CD4-positive, CD25-positive, alpha-beta regulatory T cell (primary cell): ENCODE data around the gene REC114. TPM values are rescaled to one million over a fixed set of nuclear protein-coding genes. Genes with fewer than 3 reads are reported as not detected.

ENCODE experiments used
- ATAC-seq, 2 donors: fragments of 150-1000 bp; cut with Tn5 transposase; one replicate each; pipeline ENCODE4 v1.10.0; 2021; ENCODE audit warnings: low read depth in 2 of 2, moderate number of reproducible peaks in 2 of 2, moderate library complexity in 1 of 2
- DNase-seq, 3 donors: peaks; one replicate each; pipeline versions ENCODE4 v3.0.0 to v3.0.0-alpha.2; 2012 to 2022; ENCODE audit warnings: mixed read lengths in 1 of 3
- H3K27ac ChIP-seq: one replicate; pipeline ENCODE4 v1.7.0; 2013; ENCODE audit warnings: mild to moderate bottlenecking, low read length; ENCODE audit not compliant: insufficient read depth, poor library complexity, severe bottlenecking
- H3K27me3 ChIP-seq: one replicate; pipeline ENCODE4 v1.7.0; 2013; ENCODE audit warnings: low read length; ENCODE audit not compliant: control insufficient read depth, insufficient read depth
- H3K36me3 ChIP-seq: one replicate; pipeline ENCODE4 v1.7.0; 2013; ENCODE audit warnings: mild to moderate bottlenecking, low read length, moderate library complexity; ENCODE audit not compliant: control insufficient read depth, insufficient read depth
- H3K4me1 ChIP-seq: 2 replicates; pipeline ENCODE4 v1.7.0; 2013; ENCODE audit warnings: mild to moderate bottlenecking, low read length; ENCODE audit not compliant: insufficient read depth, control insufficient read depth, poor library complexity, severe bottlenecking
- H3K4me3 ChIP-seq: one replicate; pipeline ENCODE4 v1.7.0; 2013; ENCODE audit warnings: low read depth, mild to moderate bottlenecking, low read length, moderate library complexity
- H3K9me3 ChIP-seq, 2 experiments: 1 replicate in 1 of 2; 2 replicates in 1 of 2; pipeline ENCODE4 v1.7.0; 2013; ENCODE audit warnings: low read length in 2 of 2, mild to moderate bottlenecking in 1 of 2, moderate library complexity in 1 of 2; ENCODE audit not compliant: control insufficient read depth in 2 of 2
- H3K27ac Mint-ChIP-seq, 3 donors: one replicate each; pipeline ENCODE4 v1.8.0; 2020 to 2022; ENCODE audit warnings: mild to moderate bottlenecking in 3 of 3, mixed read lengths in 3 of 3, moderate library complexity in 2 of 3
- H3K27me3 Mint-ChIP-seq: one replicate; pipeline ENCODE4 v1.8.0; 2022; ENCODE audit warnings: mild to moderate bottlenecking, mixed read lengths
- H3K36me3 Mint-ChIP-seq: one replicate; pipeline ENCODE4 v1.8.0; 2020; ENCODE audit warnings: mixed read lengths
- H3K4me1 Mint-ChIP-seq, 4 donors: one replicate each; pipeline ENCODE4 v1.8.0; 2020 to 2022; ENCODE audit warnings: mixed read lengths in 4 of 4, mild to moderate bottlenecking in 1 of 4
- H3K4me3 Mint-ChIP-seq, 4 donors: one replicate each; pipeline ENCODE4 v1.8.0; 2020 to 2022; ENCODE audit warnings: mild to moderate bottlenecking in 4 of 4, mixed read lengths in 4 of 4, moderate library complexity in 3 of 4
- H3K9me3 Mint-ChIP-seq, 7 donors: one replicate each; pipeline ENCODE4 v1.8.0; 2020 to 2022; ENCODE audit warnings: mixed read lengths in 7 of 7, mild to moderate bottlenecking in 3 of 7, moderate library complexity in 2 of 7
- polyA plus RNA-seq, 4 donors: library from polyadenylated mRNA; unstranded; fragments of 300-500 nt; fragmentation: Illumina TruSeq; gene quantifications; one replicate each; pipeline ENCODE4 v1.2.3, GENCODE V29; 2021
- total RNA-seq: library from RNA; stranded (reverse); gene quantifications from one replicate; pipeline ENCODE4 v1.2.3, GENCODE V29; 2022

Gene REC114
- total and polyA plus RNA-seq, 5 donors from 2014 or later, result not detected

DNA sequence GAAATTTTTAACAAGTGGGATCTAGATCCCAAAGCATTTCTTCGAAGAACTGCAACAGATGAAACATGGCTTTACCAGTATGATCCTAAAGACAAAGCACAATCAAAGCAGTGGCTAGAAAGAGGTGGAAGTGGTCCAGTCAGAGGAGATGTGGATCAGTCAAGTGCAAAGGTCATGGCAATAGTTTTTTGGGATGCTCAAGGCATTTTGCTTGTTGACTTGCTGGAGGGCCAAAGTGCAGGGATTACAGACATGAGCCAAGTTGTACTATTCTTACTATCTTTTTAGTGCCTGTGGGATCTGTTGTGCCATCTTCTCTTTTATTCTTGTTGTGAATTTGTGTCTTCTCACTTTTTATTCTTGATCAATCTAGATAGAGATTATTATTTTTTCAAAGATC, 82.0 kb downstream of the REC114 start:
- Histone ChIP-seq H3K4me1 (peaks cover 3% of the 10 kb centered on the region), H3K9me3 (no peaks in the 10 kb centered on the region), H3K27me3 (peaks cover 4% of the 10 kb centered on the region), H3K4me3 (no peak overlapping the region), H3K36me3 (no peaks in the 10 kb centered on the region), H3K27ac (no peak overlapping the region)
- ATAC-seq (no peak), DNase-seq (no peak)
- Mint-ChIP-seq H3K27ac (no peak overlapping the region), H3K27me3 (peaks cover 16% of the 10 kb centered on the region), H3K36me3 (no peaks in the 10 kb centered on the region), H3K9me3 (peaks cover 0 to 6% (median 0%) of the 10 kb centered on the region in 7 donors), H3K4me1 (peaks cover 0 to 14% (median 9%) of the 10 kb centered on the region in 4 donors), H3K4me3 (no peak overlapping the region)

DNA sequence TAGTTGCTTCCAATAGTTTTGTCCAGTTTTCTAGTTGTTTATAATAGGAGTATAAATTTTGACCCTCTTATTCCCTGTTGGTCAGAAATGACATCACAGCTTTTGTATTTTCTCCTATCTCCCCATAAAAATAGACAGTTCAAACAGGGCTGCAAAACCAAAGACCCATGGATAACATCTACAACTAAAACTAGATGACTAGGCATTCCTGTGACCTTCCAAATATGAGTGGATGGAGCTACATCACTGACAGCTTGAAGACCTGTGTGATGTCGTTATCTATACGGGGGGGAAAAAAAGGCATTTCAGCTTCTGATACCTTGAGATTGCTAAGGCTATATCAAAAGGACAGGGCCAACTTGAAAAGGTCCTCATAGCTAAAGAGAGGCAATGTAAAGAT, 84.6 kb downstream of the REC114 start:
- no peak overlapping the region for H3K27ac ChIP-seq
- no peak overlapping the region for H3K27ac Mint-ChIP-seq
- no peak for ATAC-seq

DNA sequence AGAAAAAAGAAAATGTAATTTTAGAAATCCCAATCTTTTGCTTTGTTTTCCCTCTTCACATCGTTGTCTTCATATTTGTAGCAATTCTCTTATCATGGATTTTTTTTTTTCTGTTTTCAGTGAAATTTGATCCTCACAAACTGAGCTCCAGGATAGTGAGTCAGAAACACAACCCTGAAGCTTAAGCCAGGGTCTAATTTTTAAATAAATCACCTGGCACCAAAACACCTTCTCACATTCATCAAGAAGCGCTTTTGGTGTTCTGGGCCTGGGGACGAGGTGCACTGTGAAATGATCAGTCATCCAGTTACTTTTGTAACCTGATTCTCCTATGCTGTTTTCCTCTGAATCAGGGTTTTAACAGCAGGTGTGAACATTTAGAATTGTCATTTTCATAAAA, 87.7 kb downstream of the REC114 start:
- no peak for ATAC-seq
- H3K36me3 Mint-ChIP-seq, result no peaks in the 10 kb centered on the region
- H3K4me1 Mint-ChIP-seq, result no peaks in the 10 kb centered on the region
- Histone ChIP-seq H3K4me3 (no peak overlapping the region), H3K27me3 (peaks cover 7% of the 10 kb centered on the region), H3K27ac (no peak overlapping the region), H3K9me3 (no peaks in the 10 kb centered on the region), H3K4me1 (no peaks in the 10 kb centered on the region), H3K36me3 (no peaks in the 10 kb centered on the region)
- H3K4me3 Mint-ChIP-seq, result no peak overlapping the region
- H3K27ac Mint-ChIP-seq, result no peak overlapping the region
- no peak for DNase-seq
- H3K9me3 Mint-ChIP-seq, result peaks cover 0 to 6% (median 0%) of the 10 kb centered on the region in 7 donors
- H3K27me3 Mint-ChIP-seq, result peaks cover 20% of the 10 kb centered on the region

More for the DNA sequence above, 84.6 kb downstream of the REC114 start:
- H3K36me3 ChIP-seq, result no peaks in the 10 kb centered on the region
- H3K9me3 ChIP-seq, result no peaks in the 10 kb centered on the region
- Mint-ChIP-seq H3K27me3 (peaks cover 20% of the 10 kb centered on the region), H3K4me1 (no peaks in the 10 kb centered on the region), H3K9me3 (peaks cover 0 to 6% (median 0%) of the 10 kb centered on the region in 7 donors), H3K36me3 (no peaks in the 10 kb centered on the region), H3K4me3 (no peak overlapping the region)
- H3K4me1 ChIP-seq, result no peaks in the 10 kb centered on the region
- no peak overlapping the region for H3K4me3 ChIP-seq
- no peak for DNase-seq
- peaks cover 7% of the 10 kb centered on the region for H3K27me3 ChIP-seq

DNA sequence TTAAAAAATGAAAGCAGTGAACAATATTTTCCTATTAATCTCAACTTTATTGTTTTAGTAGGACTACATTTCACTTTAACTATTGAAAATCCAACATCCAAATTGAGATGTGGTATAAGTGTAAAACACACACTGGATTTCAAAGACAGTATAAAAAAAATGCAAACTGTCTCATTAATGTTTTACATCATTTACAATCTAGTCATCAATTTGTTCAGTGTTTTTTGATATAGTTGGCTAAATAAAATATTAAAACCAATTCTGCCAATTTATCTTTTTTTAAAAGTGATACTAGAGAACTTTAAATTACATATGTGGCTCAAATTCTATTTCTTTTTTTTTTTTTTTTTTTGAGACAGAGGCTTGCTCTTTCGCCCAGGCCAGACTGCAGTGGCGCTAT, 95.2 kb downstream of the REC114 start:
- Mint-ChIP-seq H3K27ac (no peak overlapping the region), H3K36me3 (no peaks in the 10 kb centered on the region), H3K4me1 (no peaks in the 10 kb centered on the region), H3K9me3 (no peaks in the 10 kb centered on the region), H3K27me3 (no peaks in the 10 kb centered on the region), H3K4me3 (no peak overlapping the region)
- Histone ChIP-seq H3K27ac (no peak overlapping the region), H3K9me3 (no peaks in the 10 kb centered on the region), H3K4me3 (no peak overlapping the region), H3K27me3 (no peaks in the 10 kb centered on the region), H3K4me1 (no peaks in the 10 kb centered on the region), H3K36me3 (no peaks in the 10 kb centered on the region)
- DNase-seq, result no peak
- ATAC-seq, result no peak

DNA sequence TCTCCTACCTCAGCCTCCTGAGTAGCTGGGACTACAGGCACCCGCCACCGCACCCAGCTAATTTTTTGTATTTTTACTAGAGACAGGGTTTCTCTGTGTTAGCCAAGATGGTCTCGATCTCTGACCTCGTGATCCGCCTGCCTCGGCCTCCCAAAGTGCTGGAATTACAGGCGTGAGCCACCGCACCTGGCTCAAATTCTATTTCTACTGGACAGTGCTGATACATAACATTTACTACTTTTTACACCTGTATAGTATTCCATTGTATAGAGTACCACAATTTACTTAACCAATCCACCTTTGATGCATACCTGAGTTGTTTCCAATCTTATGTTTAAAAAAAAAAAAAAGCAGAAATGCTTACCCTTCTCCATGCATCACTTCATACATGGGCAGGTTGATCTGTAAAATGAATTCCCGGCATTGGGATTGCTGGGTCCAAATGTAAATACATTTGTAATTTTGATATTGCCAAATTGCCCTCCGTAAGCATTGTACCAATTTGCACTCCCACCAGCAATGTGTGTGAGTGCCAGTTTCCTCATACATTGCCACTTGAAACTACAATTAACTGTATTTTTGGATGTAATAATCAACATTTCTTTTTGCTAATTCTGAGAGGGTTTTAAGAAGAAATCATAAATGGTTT, 95.7 kb downstream of the REC114 start:
- no peak overlapping the region for H3K27ac Mint-ChIP-seq
- H3K4me3 Mint-ChIP-seq, result no peak overlapping the region
- H3K4me3 ChIP-seq, result no peak overlapping the region
- H3K27me3 ChIP-seq, result no peaks in the 10 kb centered on the region
- no peaks in the 10 kb centered on the region for H3K9me3 ChIP-seq
- H3K27me3 Mint-ChIP-seq, result no peaks in the 10 kb centered on the region
- H3K4me1 ChIP-seq, result no peaks in the 10 kb centered on the region
- H3K9me3 Mint-ChIP-seq, result no peaks in the 10 kb centered on the region
- H3K4me1 Mint-ChIP-seq, result no peaks in the 10 kb centered on the region
- DNase-seq (no peak), ATAC-seq (no peak)
- H3K27ac ChIP-seq, result no peak overlapping the region
- H3K36me3 ChIP-seq, result no peaks in the 10 kb centered on the region
- H3K36me3 Mint-ChIP-seq, result no peaks in the 10 kb centered on the region

DNA sequence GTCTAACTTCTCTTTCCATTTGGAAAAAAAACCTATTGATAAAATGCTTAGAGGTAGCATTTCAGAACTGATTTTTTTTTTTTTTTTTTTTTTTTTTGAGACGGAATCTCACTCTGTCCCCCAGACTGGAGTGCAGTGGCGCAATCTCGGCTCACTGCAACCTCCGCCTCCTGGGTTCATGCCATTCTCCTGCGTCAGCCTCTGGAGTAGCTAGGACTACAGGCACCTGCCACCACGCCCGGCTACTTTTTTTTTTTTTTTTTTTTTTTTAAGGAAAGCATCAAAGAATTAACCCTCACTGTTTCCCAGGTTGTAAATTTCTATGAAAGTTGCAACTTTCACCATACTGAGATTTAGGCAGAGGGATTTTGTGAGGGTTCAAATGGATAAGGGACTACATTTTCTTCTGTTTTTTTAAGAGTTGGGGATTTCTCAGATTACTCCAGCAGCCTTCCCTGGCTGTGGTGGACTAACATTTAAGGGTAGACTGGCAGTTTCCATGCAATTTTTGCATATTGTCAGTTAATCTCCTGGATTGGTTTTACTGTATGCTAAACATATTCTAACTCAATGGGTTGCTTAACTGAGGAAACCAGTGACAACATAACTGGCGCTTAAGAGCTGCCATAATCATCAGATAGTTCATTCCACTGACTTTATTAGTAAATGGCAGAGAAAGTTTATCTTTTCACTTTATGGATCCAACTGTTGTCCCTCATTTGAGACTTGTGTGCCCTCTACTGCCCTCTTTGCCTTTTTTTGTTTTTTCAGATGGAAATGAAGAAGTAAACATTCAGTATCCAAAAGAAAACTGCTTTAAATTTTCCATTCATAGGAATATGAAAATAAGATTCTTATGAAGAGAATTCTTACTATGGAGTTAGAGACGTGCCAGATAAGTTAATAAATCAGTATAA, 96.5 kb downstream of the REC114 start:
- Mint-ChIP-seq H3K27ac (no peak overlapping the region), H3K4me3 (no peak overlapping the region), H3K36me3 (no peaks in the 10 kb centered on the region), H3K9me3 (no peaks in the 10 kb centered on the region), H3K4me1 (no peaks in the 10 kb centered on the region), H3K27me3 (no peaks in the 10 kb centered on the region)
- Histone ChIP-seq H3K9me3 (no peaks in the 10 kb centered on the region), H3K4me3 (no peak overlapping the region), H3K27ac (no peak overlapping the region), H3K27me3 (no peaks in the 10 kb centered on the region), H3K4me1 (no peaks in the 10 kb centered on the region), H3K36me3 (no peaks in the 10 kb centered on the region)
- ATAC-seq, result no peak
- DNase-seq, result no peak

DNA sequence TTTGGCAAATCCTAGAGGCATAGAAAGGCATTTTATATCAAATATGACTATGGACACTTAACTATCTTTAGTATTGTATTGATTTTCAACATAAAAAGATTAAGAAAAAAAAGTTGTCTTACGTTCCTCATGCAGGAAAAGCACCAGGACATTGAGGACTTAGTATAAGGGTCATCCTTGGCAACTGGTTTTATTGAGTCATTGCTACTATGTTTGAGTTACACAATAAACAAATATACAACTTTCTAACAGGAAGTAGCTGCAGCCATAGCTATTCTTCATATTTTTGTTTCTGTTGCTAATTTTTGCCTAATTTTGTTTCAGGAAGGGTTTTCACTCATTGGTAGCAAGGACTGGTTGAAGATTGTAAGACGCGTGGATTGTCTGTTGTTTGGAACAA, 97.2 kb downstream of the REC114 start:
- no peak overlapping the region for H3K27ac ChIP-seq
- no peak for ATAC-seq
- Mint-ChIP-seq H3K27ac (no peak overlapping the region), H3K36me3 (no peaks in the 10 kb centered on the region), H3K4me3 (no peak overlapping the region), H3K4me1 (no peaks in the 10 kb centered on the region), H3K27me3 (no peaks in the 10 kb centered on the region), H3K9me3 (no peaks in the 10 kb centered on the region)
- H3K9me3 ChIP-seq, result no peaks in the 10 kb centered on the region
- DNase-seq, result no peak
- no peaks in the 10 kb centered on the region for H3K4me1 ChIP-seq
- no peaks in the 10 kb centered on the region for H3K36me3 ChIP-seq
- no peaks in the 10 kb centered on the region for H3K27me3 ChIP-seq
- no peak overlapping the region for H3K4me3 ChIP-seq
